HG03378 (cell line): ENCODE measurements around the gene KRTAP2-4.
"Not testable (repeated sequence)": the region's sequence is repeated elsewhere in the genome, so short reads cannot be mapped to it uniquely, and the experiment has no call there.

Experiments used
- ATAC-seq: cut with Tn5 transposase; IDR thresholded peaks from one replicate; pipeline ENCODE4 v1.9.1; 2021; ENCODE audit warnings: mild to moderate bottlenecking, moderate library complexity; ENCODE audit not compliant: unreplicated experiment

KRTAP2-4 gene, protein sequence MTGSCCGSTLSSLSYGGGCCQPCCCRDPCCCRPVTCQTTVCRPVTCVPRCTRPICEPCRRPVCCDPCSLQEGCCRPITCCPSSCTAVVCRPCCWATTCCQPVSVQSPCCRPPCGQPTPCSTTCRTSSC

DNA sequence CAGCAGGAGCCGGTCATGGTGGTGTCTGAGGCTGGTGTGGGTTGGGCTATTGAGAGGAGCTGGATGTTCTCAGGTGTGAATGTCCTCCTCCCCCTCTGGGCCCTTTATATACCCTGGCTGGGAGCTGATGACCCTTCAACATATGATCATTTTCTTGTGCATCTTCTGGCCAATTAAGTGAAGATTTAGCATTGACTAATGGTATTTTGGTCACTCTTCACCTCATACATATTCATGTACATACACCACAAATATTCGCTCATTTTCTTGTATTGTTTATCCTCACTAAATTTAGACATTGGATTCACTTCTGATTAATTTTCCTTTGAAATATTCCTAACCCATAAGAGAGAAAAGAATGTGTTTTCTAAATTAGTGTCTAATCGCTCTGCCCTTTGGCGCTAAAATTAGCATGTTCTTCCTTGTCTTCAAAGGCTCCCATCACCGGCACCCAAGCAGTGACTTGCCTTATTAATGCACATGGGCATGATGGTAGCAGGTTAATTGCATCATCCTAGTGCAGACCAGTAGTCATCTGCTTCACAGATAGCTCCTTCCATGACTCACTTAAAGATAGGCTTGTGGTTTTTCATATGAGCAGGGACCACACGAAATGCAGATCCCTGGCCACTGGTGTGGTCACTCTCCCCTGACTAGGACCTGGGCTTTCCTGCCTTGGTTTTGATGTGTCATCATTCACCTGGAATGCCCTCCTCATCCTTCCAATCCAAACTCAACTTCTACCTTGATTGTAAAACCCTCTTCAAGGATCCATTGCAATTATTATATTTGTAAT, at the start of gene KRTAP2-4:
TSS of gene KRTAP2-4 (minus strand) at position 51 of the 796 bp plus-strand sequence. CDS start at position 17, 34 bp downstream.
- no peak for ATAC-seq

DNA sequence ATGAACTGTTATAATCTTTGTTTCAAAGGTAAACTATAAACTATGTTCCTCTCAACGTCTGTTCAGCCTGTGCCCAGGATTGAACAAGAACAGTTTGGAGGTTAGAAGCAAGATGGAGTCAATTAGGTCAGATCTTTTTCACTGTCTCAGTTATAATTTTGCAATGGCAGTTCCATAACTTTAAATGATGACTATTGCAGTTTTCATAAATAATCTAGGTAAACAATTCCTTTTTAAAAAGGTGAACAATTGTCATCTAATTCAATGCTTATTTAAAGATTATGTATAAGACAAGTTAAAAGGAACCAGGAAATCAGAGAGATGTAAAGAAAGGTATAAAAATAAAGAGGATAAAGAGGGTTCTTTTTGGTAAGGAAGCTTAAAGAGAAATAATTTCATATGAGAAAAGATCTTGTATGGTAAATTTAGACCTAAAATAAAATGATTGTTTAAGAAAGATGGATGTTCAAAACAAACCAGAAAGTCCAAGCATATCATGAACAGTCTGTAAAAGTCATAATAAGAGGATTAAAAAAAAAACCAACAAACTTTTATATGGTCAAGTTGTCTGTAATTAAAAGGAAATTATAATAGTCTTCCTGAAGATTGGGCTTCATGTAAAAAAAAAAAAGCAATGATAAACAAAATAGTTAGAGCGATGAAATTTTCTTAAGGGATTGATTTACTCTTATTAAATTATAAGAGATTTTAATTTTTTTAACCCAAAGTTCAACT, 45.6 kb upstream of the KRTAP2-4 start:
- no peak for ATAC-seq

DNA sequence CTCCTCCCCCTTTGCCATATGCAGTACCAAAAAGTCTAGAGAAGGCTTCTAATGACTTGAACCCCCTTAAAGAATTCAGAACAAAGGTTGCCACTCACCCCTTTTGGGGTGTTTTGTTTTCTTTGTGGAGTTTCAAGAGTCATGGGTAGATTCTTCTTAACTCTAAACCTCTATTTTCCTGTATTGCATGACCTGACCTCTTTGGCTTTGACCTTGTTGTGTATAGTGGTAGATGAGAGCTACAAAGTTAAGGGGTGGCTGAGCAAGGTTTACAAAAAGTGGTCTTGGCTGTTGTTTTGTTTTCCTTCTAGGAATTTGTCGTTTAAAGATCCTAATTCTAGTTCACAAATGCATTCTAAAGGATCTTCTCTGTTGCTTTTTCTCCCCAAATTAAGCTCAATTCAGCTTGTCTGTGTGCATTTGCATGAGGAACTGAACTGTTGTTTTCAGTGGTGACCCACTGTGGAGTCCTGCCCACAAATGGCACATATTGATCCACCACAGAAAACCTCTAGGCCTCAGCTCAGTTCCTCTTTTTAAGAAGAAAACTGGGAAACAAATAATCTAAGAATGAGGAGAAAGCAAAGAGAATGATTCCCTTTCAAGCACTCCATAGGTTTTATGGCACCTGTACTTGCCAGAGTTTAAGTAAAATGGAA, 43.2 kb upstream of the KRTAP2-4 start:
- not testable (repeated sequence) for ATAC-seq

DNA sequence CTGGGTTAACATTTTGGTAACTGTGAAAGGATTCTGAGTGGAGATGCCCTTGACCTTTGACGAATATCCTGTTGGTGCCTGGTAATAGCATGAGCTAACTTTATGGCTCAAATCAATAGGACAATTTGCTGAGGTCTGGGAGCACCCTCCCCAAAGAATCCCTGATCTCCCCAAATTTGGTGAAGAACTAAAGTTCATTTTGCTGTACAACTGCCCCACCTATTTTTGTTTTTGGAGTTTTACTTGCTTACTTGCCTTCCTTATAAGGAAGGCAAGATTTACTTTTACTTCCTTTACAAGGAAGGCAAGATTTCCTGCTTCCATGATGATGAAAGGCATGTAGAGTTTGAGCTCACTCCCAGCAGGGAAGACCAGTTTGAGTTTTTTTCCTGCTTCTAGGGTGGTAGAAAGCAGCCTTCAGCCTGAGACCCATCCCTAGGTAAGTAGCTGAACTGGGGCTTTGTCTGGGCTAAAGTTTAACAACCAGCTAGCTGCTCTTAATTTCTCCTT, 42.3 kb upstream of the KRTAP2-4 start:
- ATAC-seq: no peak

DNA sequence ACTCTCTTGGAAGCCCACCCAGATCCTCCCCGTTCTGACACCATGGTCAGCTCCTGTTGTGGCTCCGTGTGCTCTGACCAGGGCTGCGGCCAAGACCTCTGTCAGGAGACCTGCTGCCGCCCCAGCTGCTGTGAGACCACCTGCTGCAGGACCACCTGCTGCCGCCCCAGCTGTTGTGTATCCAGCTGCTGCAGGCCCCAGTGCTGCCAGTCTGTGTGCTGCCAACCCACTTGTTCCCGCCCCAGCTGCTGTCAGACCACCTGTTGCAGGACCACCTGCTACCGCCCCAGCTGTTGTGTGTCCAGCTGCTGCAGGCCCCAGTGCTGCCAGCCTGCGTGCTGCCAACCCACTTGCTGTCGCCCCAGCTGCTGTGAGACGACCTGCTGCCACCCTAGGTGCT, 39.7 kb upstream of the KRTAP2-4 start, which contains the start of gene KRTAP4-9:
TSS of gene KRTAP4-9 (plus strand) at position 43 of the 400 bp plus-strand sequence. CDS start at position 43, 0 bp downstream.
- ATAC-seq: not testable (repeated sequence)

DNA sequence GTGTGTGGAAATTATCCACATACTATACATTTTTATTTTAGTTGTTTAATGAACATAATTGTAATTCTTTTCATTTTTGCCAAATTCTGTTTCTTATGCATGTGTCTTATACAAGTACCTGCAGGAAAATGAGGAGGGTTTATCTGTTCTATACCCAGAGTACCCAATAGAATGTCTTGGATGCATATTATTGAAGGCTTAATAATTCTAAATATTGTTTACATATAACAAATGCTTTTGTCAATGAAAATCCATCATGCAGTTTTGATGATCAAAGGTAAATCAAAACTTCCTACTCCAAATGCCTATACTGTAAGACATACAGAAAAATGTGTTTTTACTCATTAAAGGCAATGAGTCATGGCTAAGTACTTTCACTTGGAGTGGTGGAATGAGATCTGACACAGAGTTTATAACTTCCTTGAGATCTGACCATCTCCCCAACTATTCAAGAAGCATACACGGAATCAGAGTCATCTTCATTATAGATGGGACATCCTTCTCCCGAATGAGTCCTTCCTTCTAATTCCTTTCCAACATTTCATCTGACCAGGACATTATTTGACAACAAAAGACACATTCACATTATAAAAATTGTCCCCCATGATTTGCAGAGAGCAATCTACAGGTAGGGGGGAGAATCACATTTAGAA, 38.8 kb upstream of the KRTAP2-4 start:
- not testable (repeated sequence) for ATAC-seq

DNA sequence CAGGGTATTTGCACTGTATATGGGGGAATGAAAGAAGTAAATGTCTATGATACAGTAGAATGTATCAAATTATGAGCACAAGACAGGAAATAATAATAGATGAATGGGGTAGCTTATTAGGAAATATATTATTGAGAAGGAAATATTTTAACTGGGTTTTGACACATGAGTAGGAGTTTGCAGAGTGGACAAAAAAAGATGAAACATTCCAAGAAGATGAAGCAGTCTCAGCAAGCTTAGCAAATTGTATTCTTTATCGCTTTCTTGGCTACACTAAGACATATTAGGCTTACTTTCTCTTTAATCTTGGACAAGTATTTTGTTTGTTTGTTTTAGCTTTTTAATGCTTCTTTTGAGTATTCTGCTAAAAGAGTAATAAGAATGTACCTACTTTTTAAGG, 38.2 kb upstream of the KRTAP2-4 start:
- no peak for ATAC-seq

DNA sequence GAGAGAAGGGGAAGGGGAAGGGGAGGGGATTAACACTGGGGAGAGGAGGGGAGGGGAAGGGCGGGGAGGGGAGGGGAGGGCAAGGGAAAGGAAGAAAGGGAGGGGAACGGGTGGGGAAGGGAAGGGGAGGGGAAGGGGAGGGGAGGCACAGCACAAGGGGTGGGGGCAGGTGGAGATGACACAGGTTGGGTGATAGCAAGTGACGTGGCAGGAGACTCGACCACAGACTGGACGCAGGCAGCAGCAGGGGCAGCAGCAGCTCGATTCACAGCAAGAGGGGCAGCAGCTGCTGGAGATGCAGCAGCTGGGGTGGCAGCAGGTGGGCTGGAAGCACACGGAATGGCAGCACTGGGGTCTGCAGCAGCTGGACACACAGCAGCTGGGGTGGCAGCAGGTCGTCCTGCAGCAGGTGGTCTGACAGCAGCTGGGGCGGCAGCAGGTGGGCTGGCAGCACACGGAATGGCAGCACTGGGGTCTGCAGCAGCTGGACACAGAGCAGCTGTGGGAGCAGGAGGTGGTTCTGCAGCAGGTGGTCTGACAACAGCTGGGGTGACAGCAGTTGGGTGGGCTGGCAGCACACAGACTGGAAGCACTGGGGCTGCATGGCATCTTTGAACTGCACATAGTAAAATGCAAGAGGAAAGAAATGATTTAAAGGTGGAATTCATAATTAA, 36.0 kb upstream of the KRTAP2-4 start, which contains the start of gene KRTAP4-16:
TSS of gene KRTAP4-16 (minus strand) at position 624 of the 674 bp plus-strand sequence. CDS start at position 624, 0 bp downstream.
- ATAC-seq: no peak

DNA sequence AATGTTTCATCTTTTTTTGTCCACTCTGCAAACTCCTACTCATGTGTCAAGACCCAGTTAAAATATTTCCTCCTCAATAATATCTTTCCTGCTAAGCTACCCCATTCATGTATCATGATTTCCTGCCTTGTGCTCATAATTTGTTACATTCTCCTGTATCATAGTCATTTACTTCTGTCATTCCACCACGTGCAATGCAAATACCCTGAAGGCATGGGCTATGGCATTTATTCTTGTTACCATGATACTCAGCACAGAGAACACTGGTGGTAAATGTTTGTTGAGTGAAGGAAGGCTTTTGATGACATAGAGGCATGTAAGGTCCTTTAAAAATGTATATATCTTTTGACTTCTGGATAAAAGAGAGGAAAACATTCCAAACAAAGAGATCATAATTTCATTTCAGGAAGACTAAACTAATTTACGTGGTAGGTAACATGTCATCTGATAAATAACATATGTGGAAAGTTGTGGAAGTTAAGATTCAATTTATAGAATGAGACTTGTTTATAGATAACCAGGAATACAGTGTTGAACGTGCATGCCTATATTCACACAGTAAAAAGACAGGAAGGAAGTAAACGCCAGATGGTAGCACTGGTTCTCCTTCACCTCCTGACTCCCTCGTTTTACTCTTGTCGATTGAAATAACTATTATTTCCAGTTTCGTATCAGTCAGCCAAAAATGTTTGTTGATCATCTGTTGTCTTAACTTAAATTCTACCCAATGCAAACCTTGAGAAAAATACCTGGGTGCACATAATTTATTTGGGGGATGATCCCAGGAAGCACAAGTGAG, 34.2 kb upstream of the KRTAP2-4 start:
- ATAC-seq: not testable (repeated sequence)

DNA sequence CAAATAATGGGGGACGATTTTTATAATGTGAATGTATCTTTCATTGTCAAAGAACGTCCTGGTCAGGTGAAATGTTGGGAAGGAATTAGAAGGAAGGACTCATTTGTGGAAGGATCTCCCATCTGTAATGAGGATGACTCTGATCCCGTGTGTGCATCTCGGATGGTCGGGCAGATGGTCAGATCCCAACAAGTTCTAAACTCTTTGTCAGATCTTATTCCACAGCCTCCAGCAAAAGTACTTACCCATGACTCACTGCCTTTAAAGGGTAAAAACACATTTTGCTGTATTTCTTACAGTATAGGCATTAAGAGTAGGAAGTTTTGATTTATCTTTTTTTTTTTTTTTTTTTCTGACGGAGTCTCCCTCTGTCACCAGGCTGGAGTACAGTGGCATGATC, 32.8 kb upstream of the KRTAP2-4 start:
- ATAC-seq: no peak

DNA sequence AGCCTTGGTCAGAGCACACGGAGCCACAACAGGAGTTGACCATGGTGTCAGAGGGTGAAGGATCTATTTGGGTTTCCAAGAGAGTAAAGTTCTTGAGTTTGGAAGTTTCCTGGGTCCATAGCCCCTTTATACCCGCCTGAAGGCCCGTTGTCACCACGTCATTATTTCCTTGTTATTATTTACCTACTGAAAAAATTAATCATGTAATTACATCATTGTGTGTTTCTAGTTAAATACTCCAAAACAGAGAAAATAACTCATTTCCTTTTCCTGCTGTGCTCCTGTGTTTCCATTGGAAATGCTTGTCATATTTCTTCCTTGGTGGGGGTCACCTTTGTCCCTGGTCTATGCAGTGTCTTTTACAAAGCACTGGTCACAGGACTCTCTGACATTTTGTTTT, 32.4 kb upstream of the KRTAP2-4 start, which contains the start of gene KRTAP4-8:
TSS of gene KRTAP4-8 (minus strand) at position 101 of the 400 bp plus-strand sequence. CDS start at position 43, 58 bp downstream.
- ATAC-seq: no peak

DNA sequence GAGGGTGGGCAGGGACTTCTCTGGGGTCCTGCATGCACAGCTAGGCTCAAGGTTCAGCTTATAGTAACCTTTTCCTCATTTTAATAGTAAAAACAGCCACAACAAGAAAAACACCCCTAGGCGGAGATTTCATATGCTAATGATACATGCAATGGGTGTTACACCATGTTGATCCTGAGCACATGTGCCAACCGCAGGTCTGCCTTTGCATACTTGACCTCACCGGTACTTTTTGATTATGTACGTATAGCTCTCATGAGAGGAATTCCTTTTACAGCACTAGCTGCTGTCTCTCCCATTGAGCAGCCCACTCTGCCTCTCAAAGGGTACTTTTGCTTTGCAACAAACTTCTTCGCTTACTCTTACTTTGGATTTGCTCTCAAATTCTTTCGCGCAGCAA, 30.4 kb upstream of the KRTAP2-4 start:
- ATAC-seq: no peak

DNA sequence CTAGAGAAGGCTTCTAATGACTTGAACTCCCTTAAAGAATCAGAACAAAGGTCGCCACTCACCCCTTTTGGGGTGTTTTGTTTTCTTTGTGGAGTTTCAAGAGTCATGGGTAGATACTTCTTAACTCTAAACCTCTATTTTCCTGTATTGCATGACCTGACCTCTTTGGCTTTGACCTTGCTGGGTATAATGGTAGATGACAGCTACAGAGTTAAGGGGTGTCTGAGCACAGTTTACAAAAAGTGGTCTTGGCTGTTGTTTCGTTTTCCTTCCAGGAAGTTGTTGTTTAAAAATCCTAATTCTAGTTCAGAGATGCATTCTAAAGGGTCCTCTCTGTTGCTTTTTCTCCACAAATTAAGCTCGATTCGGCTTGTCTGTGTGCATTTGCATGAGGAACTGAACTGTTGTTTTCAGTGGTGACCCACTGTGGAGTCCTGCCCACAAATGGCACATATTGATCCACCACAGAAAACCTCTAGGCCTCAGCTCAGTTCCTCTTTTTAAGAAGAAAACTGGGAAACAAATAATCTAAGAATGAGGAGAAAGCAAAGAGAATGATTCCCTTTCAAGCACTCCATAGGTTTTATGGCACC, 23.2 kb upstream of the KRTAP2-4 start:
- ATAC-seq: not testable (repeated sequence)

DNA sequence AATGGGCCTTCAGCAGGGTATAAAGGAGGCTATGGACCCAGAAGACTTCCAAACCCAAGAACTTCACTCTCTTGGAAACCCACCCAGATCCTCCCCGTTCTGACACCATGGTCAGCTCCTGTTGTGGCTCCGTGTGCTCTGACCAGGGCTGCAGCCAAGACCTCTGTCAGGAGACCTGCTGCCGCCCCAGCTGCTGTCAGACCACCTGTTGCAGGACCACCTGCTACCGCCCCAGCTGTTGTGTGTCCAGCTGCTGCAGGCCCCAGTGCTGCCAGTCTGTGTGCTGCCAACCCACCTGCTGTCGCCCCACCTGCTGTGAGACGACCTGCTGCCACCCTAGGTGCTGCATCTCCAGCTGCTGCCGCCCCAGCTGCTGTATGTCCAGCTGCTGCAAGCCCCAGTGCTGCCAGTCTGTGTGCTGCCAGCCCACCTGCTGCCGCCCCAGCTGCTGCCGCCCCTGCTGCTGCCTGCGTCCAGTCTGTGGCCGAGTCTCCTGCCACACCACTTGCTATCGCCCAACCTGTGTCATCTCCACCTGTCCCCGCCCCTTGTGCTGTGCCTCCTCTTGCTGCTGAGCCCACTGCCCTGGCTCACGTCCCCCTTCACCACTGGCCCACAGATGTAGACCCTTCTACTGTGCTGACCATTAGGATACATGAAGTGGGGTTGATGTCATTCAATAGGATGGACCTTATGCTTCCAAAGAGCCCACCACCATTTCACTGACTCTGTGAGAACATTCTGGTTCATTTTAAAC, 18.6 kb upstream of the KRTAP2-4 start, which contains the start of gene KRTAP4-7:
TSS of gene KRTAP4-7 (plus strand) at position 51 of the 757 bp plus-strand sequence. CDS start at position 108, 57 bp downstream.
- ATAC-seq: not testable (repeated sequence)

DNA sequence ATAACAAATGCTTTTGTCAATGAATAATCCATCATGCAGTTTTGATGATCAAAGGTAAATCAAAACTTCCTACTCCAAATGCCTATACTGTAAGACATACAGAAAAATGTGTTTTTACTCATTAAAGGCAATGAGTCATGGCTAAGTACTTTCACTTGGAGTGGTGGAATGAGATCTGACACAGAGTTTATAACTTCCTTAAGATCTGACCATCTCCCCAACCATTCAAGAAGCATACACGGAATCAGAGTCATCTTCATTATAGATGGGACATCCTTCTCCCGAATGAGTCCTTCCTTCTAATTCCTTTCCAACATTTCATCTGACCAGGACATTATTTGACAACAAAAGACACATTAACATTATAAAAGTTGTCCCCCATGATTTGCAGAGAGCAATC, 17.7 kb upstream of the KRTAP2-4 start:
- ATAC-seq: not testable (repeated sequence)

DNA sequence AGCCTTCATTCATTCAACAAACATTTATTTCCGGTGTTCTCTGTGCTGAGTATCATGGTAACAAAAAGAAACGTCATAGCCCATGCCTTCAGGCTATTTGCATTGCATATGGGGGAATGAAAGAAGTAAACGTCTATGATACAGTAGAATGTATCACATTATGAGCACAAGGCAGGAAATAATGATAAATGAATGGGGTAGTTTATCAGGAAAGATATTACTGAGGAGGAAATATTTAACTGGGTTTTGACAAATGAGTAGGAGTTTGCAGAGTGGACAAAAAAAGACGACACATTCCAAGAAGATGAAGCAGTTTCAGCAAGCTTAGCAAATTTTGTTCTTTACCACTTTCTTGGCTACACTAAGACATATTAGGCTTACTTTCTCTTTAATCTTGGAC, 16.9 kb upstream of the KRTAP2-4 start:
- ATAC-seq: no peak

DNA sequence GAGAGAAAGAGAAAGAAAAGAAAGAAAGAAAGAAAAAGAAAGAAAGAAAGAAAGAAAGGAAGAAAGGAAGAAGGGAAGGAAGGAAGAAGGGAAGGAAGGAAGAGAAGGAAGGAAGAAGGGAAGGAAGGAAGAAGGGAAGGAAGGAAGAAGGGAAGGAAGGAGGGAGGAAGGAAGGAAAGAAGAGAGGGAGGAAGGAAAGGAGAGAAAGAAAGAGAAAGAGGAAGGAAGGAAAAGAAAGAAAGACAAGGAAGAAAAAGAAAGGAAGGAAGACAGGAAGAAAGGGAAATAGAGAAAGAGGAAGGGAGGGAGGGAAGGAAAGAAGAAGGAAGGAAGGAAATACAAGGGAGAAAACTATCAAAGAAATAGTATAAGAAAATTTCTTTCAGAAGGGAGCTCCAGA, 11.1 kb upstream of the KRTAP2-4 start:
- ATAC-seq: no peak
